CD4-positive, CD25-positive, alpha-beta regulatory T cell (primary cell): ENCODE measurements around the gene TXNIP. TPM values are rescaled to one million over a fixed set of nuclear protein-coding genes. Genes with fewer than 3 reads are reported as not detected.

Experiments used
- ATAC-seq, 2 donors: fragments of 150-1000 bp; cut with Tn5 transposase; one replicate each; pipeline ENCODE4 v1.10.0; 2021; ENCODE audit warnings: low read depth in 2 of 2, moderate number of reproducible peaks in 2 of 2, moderate library complexity in 1 of 2
- DNase-seq, 3 donors: peaks; one replicate each; pipeline versions ENCODE4 v3.0.0 to v3.0.0-alpha.2; 2012 to 2022; ENCODE audit warnings: mixed read lengths in 1 of 3
- H3K27ac ChIP-seq: one replicate; pipeline ENCODE4 v1.7.0; 2013; ENCODE audit warnings: mild to moderate bottlenecking, low read length; ENCODE audit not compliant: insufficient read depth, poor library complexity, severe bottlenecking
- H3K27me3 ChIP-seq: one replicate; pipeline ENCODE4 v1.7.0; 2013; ENCODE audit warnings: low read length; ENCODE audit not compliant: control insufficient read depth, insufficient read depth
- H3K36me3 ChIP-seq: one replicate; pipeline ENCODE4 v1.7.0; 2013; ENCODE audit warnings: mild to moderate bottlenecking, low read length, moderate library complexity; ENCODE audit not compliant: control insufficient read depth, insufficient read depth
- H3K4me1 ChIP-seq: 2 replicates; pipeline ENCODE4 v1.7.0; 2013; ENCODE audit warnings: mild to moderate bottlenecking, low read length; ENCODE audit not compliant: insufficient read depth, control insufficient read depth, poor library complexity, severe bottlenecking
- H3K4me3 ChIP-seq: one replicate; pipeline ENCODE4 v1.7.0; 2013; ENCODE audit warnings: low read depth, mild to moderate bottlenecking, low read length, moderate library complexity
- H3K9me3 ChIP-seq, 2 experiments: 1 replicate in 1 of 2; 2 replicates in 1 of 2; pipeline ENCODE4 v1.7.0; 2013; ENCODE audit warnings: low read length in 2 of 2, mild to moderate bottlenecking in 1 of 2, moderate library complexity in 1 of 2; ENCODE audit not compliant: control insufficient read depth in 2 of 2
- H3K27ac Mint-ChIP-seq, 3 donors: one replicate each; pipeline ENCODE4 v1.8.0; 2020 to 2022; ENCODE audit warnings: mild to moderate bottlenecking in 3 of 3, mixed read lengths in 3 of 3, moderate library complexity in 2 of 3
- H3K27me3 Mint-ChIP-seq: one replicate; pipeline ENCODE4 v1.8.0; 2022; ENCODE audit warnings: mild to moderate bottlenecking, mixed read lengths
- H3K36me3 Mint-ChIP-seq: one replicate; pipeline ENCODE4 v1.8.0; 2020; ENCODE audit warnings: mixed read lengths
- H3K4me1 Mint-ChIP-seq, 4 donors: one replicate each; pipeline ENCODE4 v1.8.0; 2020 to 2022; ENCODE audit warnings: mixed read lengths in 4 of 4, mild to moderate bottlenecking in 1 of 4
- H3K4me3 Mint-ChIP-seq, 4 donors: one replicate each; pipeline ENCODE4 v1.8.0; 2020 to 2022; ENCODE audit warnings: mild to moderate bottlenecking in 4 of 4, mixed read lengths in 4 of 4, moderate library complexity in 3 of 4
- H3K9me3 Mint-ChIP-seq, 7 donors: one replicate each; pipeline ENCODE4 v1.8.0; 2020 to 2022; ENCODE audit warnings: mixed read lengths in 7 of 7, mild to moderate bottlenecking in 3 of 7, moderate library complexity in 2 of 7
- polyA plus RNA-seq, 4 donors: library from polyadenylated mRNA; unstranded; fragments of 300-500 nt; fragmentation: Illumina TruSeq; gene quantifications; one replicate each; pipeline ENCODE4 v1.2.3, GENCODE V29; 2021
- total RNA-seq: library from RNA; stranded (reverse); gene quantifications from one replicate; pipeline ENCODE4 v1.2.3, GENCODE V29; 2022

TXNIP gene
- total and polyA plus RNA-seq, 5 donors from 2014 or later: 1,496 to 4,955 (median 2,877) TPM

GRCh38 chr1:145993618-145994390, 2.6 kb downstream of the TXNIP start:
- ATAC-seq (no peak), DNase-seq (no peak)
- H3K36me3 Mint-ChIP-seq: peaks cover 49% of the 10 kb centered on the region
- H3K9me3 Mint-ChIP-seq: peaks cover 0 to 10% (median 1%) of the 10 kb centered on the region in 7 donors
- H3K27ac Mint-ChIP-seq: peak overlapping the region; percentile 96 to 100 (median 97)
- Histone ChIP-seq H3K27me3 (no peaks in the 10 kb centered on the region), H3K36me3 (peaks cover 42% of the 10 kb centered on the region), H3K4me3 (peak overlapping the region; percentile 97), H3K9me3 (no peaks in the 10 kb centered on the region), H3K27ac (peak overlapping the region; percentile 93), H3K4me1 (peaks cover 57% of the 10 kb centered on the region)
- peaks cover 9 to 62% (median 46%) of the 10 kb centered on the region in 4 donors for H3K4me1 Mint-ChIP-seq
- H3K4me3 Mint-ChIP-seq: peak overlapping the region; percentile 90 to 100 (median 98)
- no peaks in the 10 kb centered on the region for H3K27me3 Mint-ChIP-seq

DNA sequence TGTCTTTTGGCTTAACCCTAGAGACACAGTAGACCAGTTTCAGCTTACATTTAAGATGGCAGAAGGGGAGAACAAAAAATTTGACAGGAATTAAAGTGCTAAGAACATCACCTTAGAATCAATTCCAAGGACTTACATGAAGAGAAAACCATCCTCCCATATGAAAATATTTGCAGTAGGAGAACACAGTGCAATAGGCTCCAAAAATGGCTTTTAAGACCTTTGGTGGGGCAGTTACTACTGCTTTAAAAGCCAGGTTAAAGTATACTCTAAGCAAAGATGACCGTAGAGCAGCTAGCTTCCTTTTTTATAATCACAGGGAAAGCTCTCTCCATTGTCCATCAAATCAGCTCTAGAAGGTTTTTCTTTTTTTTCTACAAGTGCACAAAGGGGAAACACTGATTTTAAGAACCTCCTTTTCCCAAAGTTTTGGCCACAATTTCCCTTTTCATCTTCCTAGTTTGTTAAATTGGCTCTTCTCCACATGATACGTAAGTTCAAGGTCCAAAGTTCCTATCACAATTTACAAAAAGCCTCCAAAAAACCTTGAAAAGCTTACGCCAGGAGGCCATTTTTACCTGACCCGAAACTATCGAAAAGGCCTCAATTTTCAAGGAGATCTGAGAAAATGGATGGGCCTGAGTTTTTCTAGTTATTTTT, 3.3 kb downstream of the TXNIP start:
- Mint-ChIP-seq H3K9me3 (peaks cover 0 to 10% (median 1%) of the 10 kb centered on the region in 7 donors), H3K4me3 (peak overlapping the region; percentile 90 to 100 (median 98)), H3K4me1 (peaks cover 14 to 61% (median 46%) of the 10 kb centered on the region in 4 donors), H3K27ac (peak overlapping the region; percentile 96 to 100 (median 97)), H3K27me3 (no peaks in the 10 kb centered on the region), H3K36me3 (peaks cover 49% of the 10 kb centered on the region)
- Histone ChIP-seq H3K4me3 (peak overlapping the region; percentile 97), H3K27ac (peak overlapping the region; percentile 93), H3K4me1 (peaks cover 50% of the 10 kb centered on the region), H3K27me3 (no peaks in the 10 kb centered on the region), H3K9me3 (no peaks in the 10 kb centered on the region), H3K36me3 (peaks cover 42% of the 10 kb centered on the region)
- no peak for DNase-seq
- ATAC-seq: no peak

DNA sequence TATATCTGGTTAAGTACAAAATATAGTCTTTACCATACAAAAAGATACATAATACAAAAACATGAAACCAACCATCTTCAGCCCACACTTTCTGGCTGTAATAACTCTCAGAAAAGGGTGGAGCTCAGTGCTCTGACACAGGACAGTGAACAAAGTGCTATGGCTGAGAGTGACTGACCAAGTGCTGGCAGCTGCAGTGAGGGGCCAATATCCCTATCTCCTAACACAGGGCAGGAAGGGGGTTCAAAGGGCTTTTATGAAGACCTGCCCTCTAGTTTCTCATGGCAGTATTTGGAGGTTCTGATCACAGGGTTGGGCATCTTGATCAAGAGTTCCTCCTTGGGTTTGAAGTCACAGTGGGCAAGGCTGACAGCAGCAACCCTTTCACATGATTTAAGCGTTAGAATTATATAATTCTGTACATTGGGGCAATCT, 3.9 kb downstream of the TXNIP start:
- H3K36me3 Mint-ChIP-seq: peaks cover 49% of the 10 kb centered on the region
- DNase-seq: peak in 1 of 3 donors; percentile 22
- H3K9me3 ChIP-seq: no peaks in the 10 kb centered on the region

GRCh38 chr1:145991735-145992412, 4.5 kb downstream of the TXNIP start:
- peaks cover 0 to 10% (median 1%) of the 10 kb centered on the region in 7 donors for H3K9me3 Mint-ChIP-seq
- H3K36me3 Mint-ChIP-seq: peaks cover 49% of the 10 kb centered on the region
- Histone ChIP-seq H3K27me3 (no peaks in the 10 kb centered on the region), H3K36me3 (peaks cover 42% of the 10 kb centered on the region), H3K9me3 (no peaks in the 10 kb centered on the region), H3K4me3 (peak overlapping the region; percentile 97), H3K4me1 (peaks cover 45% of the 10 kb centered on the region), H3K27ac (peak overlapping the region; percentile 93)
- no peaks in the 10 kb centered on the region for H3K27me3 Mint-ChIP-seq
- DNase-seq: peak in 1 of 3 donors; percentile 24
- H3K4me1 Mint-ChIP-seq: peaks cover 19 to 59% (median 49%) of the 10 kb centered on the region in 4 donors
- H3K27ac Mint-ChIP-seq: peak overlapping the region in 2 of 3 donors; percentile 88 to 96
- H3K4me3 Mint-ChIP-seq: peak overlapping the region; percentile 90 to 100 (median 98)
- ATAC-seq: no peak

More for the DNA sequence above, 3.9 kb downstream of the TXNIP start:
- H3K27ac Mint-ChIP-seq: peak overlapping the region; percentile 83 to 96 (median 85)
- H3K4me3 Mint-ChIP-seq: peak overlapping the region; percentile 90 to 100 (median 98)
- Histone ChIP-seq H3K27me3 (no peaks in the 10 kb centered on the region), H3K4me1 (peaks cover 50% of the 10 kb centered on the region), H3K27ac (peak overlapping the region; percentile 93), H3K36me3 (peaks cover 42% of the 10 kb centered on the region), H3K4me3 (peak overlapping the region; percentile 97)
- peaks cover 18 to 61% (median 48%) of the 10 kb centered on the region in 4 donors for H3K4me1 Mint-ChIP-seq
- ATAC-seq: no peak
- H3K9me3 Mint-ChIP-seq: peaks cover 0 to 10% (median 1%) of the 10 kb centered on the region in 7 donors
- H3K27me3 Mint-ChIP-seq: no peaks in the 10 kb centered on the region

DNA sequence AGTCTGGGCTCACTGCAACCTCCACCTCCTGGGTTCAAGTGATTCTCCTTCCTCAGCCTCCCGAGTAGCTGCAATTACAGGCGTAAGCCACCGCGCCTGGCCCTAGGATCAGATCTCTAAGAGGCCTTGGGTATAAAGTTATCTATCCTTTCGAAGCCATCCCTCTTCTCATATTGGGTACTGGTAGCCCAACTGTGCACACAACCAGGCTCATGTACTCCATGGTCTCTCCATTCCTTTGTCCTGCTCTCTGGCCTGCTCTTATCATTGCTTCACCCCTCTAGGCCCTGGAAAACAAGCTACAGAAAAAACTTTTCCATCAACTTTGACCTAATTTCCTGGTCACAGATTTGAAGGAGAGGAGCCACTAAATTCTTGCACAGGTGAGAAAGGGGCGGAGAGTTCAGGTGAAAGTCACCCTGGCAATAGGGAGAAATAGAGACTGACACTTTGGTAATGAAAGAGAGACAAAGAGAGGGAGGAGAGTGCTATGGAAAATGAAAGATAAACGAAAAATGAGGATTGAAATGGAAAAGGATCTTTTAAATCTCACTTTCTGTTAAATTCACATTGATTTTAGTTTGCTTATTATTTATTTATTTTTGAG, 6.0 kb downstream of the TXNIP start:
- H3K27ac ChIP-seq: peak overlapping the region; percentile 42
- H3K9me3 ChIP-seq: no peaks in the 10 kb centered on the region
- H3K36me3 ChIP-seq: peaks cover 36% of the 10 kb centered on the region
- H3K4me3 ChIP-seq: peak overlapping the region; percentile 40
- ATAC-seq (no peak), DNase-seq (peak in 1 of 3 donors; percentile 10)
- H3K4me3 Mint-ChIP-seq: peak overlapping the region; percentile 90 to 100 (median 98)
- H3K27me3 ChIP-seq: no peaks in the 10 kb centered on the region
- peaks cover 37% of the 10 kb centered on the region for H3K36me3 Mint-ChIP-seq
- H3K4me1 Mint-ChIP-seq: peaks cover 19 to 70% (median 55%) of the 10 kb centered on the region in 4 donors
- peaks cover 51% of the 10 kb centered on the region for H3K4me1 ChIP-seq
- H3K9me3 Mint-ChIP-seq: peaks cover 0 to 4% (median 1%) of the 10 kb centered on the region in 7 donors
- no peaks in the 10 kb centered on the region for H3K27me3 Mint-ChIP-seq
- peak overlapping the region; percentile 62 to 82 (median 68) for H3K27ac Mint-ChIP-seq

- Mint-ChIP-seq H3K36me3 (peaks cover 22% of the 10 kb centered on the region), H3K9me3 (peaks cover 0 to 2% (median 0%) of the 10 kb centered on the region in 7 donors), H3K27ac (peak overlapping the region; percentile 13 to 85 (median 83)), H3K27me3 (no peaks in the 10 kb centered on the region), H3K4me1 (peaks cover 22 to 81% (median 67%) of the 10 kb centered on the region in 4 donors), H3K4me3 (peak overlapping the region; percentile 1 to 90 (median 24))
- peak; percentile 53 to 55 for ATAC-seq
- H3K4me3 ChIP-seq: peak overlapping the region; percentile 30
- peak in 1 of 3 donors; percentile 45 for DNase-seq
- H3K36me3 ChIP-seq: peaks cover 20% of the 10 kb centered on the region
- H3K27me3 ChIP-seq: no peaks in the 10 kb centered on the region
- no peaks in the 10 kb centered on the region for H3K9me3 ChIP-seq
- peaks cover 60% of the 10 kb centered on the region for H3K4me1 ChIP-seq
- peak overlapping the region; percentile 45 for H3K27ac ChIP-seq
These were observed 7.6 kb downstream of the TXNIP start for GRCh38 chr1:145988773-145989172.

DNA sequence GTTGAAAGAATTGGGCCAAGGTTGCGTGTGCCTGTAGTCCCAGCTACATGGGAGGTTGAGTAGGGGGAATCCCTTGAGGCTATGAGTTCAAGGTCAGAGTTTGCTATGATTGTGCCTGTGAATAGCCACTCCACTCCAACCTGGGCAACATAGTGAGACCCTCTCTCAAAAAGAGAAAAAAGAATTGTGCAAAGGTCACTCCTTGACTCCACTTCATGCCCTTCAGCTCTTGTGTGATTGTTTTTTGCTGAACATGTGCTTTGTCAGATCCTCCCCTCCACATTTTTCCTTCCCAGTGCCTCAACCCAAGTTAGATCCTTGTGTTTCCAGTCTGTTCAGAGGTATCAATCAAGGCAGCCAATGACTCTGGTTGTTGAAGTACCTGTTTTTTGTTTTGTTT, 8.5 kb downstream of the TXNIP start:
- Mint-ChIP-seq H3K36me3 (peaks cover 13% of the 10 kb centered on the region), H3K27me3 (no peaks in the 10 kb centered on the region), H3K4me3 (peak overlapping the region in 3 of 4 donors; percentile 34 to 90 (median 41)), H3K9me3 (peaks cover 0 to 2% (median 0%) of the 10 kb centered on the region in 7 donors), H3K27ac (peak overlapping the region in 2 of 3 donors; percentile 28 to 85), H3K4me1 (peaks cover 27 to 82% (median 67%) of the 10 kb centered on the region in 4 donors)
- Histone ChIP-seq H3K27ac (peak overlapping the region; percentile 44), H3K9me3 (no peaks in the 10 kb centered on the region), H3K36me3 (peaks cover 12% of the 10 kb centered on the region), H3K4me1 (peaks cover 60% of the 10 kb centered on the region), H3K27me3 (no peaks in the 10 kb centered on the region), H3K4me3 (no peak overlapping the region)
- ATAC-seq: no peak
- DNase-seq: no peak
